Esophagus muscularis mucosa (tissue), 4 donors: ENCODE data around the gene HDAC3.

Source experiments
- EP300 ChIP-seq: sonication (generic); formaldehyde crosslinking; IDR thresholded peaks from one replicate; pipeline ENCODE4 v1.6.1; 2017; ENCODE audit warnings: antibody characterized with exemption
- POLR2AphosphoS5 ChIP-seq, 2 donors: sonication (generic); formaldehyde crosslinking; IDR thresholded peaks; one replicate each; pipeline ENCODE4 v1.6.1; 2017; ENCODE audit warnings: antibody characterized with exemption in 2 of 2
- TF ChIP-seq, protein P1 (sequence below), 3 experiments: fragments of 200-600 bp in 2 of 3; fragments of 450-650 bp in 1 of 3; sonication (generic) in 2 of 3; IDR thresholded peaks; one replicate each; pipeline ENCODE4 v1.5.1; 2017 to 2019; ENCODE audit warnings: antibody characterized with exemption in 3 of 3, mild to moderate bottlenecking in 2 of 3, moderate library complexity in 1 of 3

- no peak for TF ChIP-seq POLR2AphosphoS5 (IDR thresholded peaks at IDR 0.05)
- TF ChIP-seq, protein P1, sequence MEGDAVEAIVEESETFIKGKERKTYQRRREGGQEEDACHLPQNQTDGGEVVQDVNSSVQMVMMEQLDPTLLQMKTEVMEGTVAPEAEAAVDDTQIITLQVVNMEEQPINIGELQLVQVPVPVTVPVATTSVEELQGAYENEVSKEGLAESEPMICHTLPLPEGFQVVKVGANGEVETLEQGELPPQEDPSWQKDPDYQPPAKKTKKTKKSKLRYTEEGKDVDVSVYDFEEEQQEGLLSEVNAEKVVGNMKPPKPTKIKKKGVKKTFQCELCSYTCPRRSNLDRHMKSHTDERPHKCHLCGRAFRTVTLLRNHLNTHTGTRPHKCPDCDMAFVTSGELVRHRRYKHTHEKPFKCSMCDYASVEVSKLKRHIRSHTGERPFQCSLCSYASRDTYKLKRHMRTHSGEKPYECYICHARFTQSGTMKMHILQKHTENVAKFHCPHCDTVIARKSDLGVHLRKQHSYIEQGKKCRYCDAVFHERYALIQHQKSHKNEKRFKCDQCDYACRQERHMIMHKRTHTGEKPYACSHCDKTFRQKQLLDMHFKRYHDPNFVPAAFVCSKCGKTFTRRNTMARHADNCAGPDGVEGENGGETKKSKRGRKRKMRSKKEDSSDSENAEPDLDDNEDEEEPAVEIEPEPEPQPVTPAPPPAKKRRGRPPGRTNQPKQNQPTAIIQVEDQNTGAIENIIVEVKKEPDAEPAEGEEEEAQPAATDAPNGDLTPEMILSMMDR (IDR thresholded peaks at IDR 0.05), result no peak
- TF ChIP-seq EP300, result no peak
Measured at GRCh38 chr5:141609044-141609443, 27.6 kb downstream of the HDAC3 start.
